Psoas muscle (tissue), 8 donors: ENCODE data around the gene GNG3. TPM values are rescaled to one million over a fixed set of nuclear protein-coding genes. Genes with fewer than 3 reads are reported as not detected.

Experiments used
- ATAC-seq, 4 donors: fragments of 200-7000 bp; cut with Tn5 transposase; one replicate each; pipeline ENCODE4 v1.9.1; 2020; ENCODE audit warnings: moderate library complexity in 3 of 4, mild to moderate bottlenecking in 2 of 4
- DNase-seq, 2 donors: peaks; one replicate each; pipeline ENCODE4 v3.0.0-alpha.2; 2020
- H3K27ac ChIP-seq: fragments of 200-600 bp; one replicate; pipeline ENCODE4 v1.8.0; 2022
- H3K27me3 ChIP-seq, 3 donors: fragments of 200-600 bp in 1 of 3; one replicate each; pipeline versions ENCODE4 v1.6.1 to v1.8.0; 2013 to 2022; ENCODE audit warnings: low read length in 2 of 3, mild to moderate bottlenecking in 2 of 3, moderate library complexity in 1 of 3; ENCODE audit not compliant: insufficient read depth in 3 of 3
- H3K36me3 ChIP-seq, 2 donors: fragments of 200-600 bp in 1 of 2; one replicate each; pipeline versions ENCODE4 v1.6.1 to v1.8.0; 2013 to 2022; ENCODE audit warnings: low read depth in 1 of 2, mild to moderate bottlenecking in 1 of 2, moderate library complexity in 1 of 2; ENCODE audit not compliant: insufficient read depth in 1 of 2
- H3K4me1 ChIP-seq: fragments of 200-600 bp; one replicate; pipeline ENCODE4 v1.8.0; 2022
- H3K4me3 ChIP-seq: fragments of 200-600 bp; one replicate; pipeline ENCODE4 v1.8.0; 2022; ENCODE audit warnings: mild to moderate bottlenecking
- H3K9me3 ChIP-seq: fragments of 200-600 bp; one replicate; pipeline ENCODE4 v1.8.0; 2022
- CTCF ChIP-seq: fragments of 200-600 bp; IDR thresholded peaks from one replicate; pipeline ENCODE4 v1.8.0; 2022; ENCODE audit warnings: antibody characterized with exemption
- WGBS, 3 donors: extraction: QIAGEN DNeasy Blood & Tissue Kit; methylation state at CpG; one replicate each; pipeline versions ENCODE4 v1.1.6 to v1.1.7; 2013; 5-methylcytosine and 5-hydroxymethylcytosine counted together
- intact Hi-C, 2 donors: fragments of 100-400 bp; cut with DNase I; formaldehyde crosslinking; loops; one replicate each; pipeline versions ENCODE4 v1.11.0 to v1.14.2; 2022
- long read RNA-seq, 2 donors: library from polyadenylated mRNA; unstranded; transcript quantifications; one replicate each; pipeline ENCODE4 v2.0.0, GENCODE V29; 2021
- polyA plus RNA-seq, 3 donors: library from polyadenylated mRNA; stranded (reverse); fragments of 200-250 nt; gene quantifications; one replicate each; pipeline ENCODE4 v1.2.3, GENCODE V29; 2013
- total RNA-seq, 4 donors: library from RNA; stranded (reverse); fragmentation: NEBNext Ultra II Directional in 2 of 4; extraction: Animal tissue kit (Norgen Biotek cat#: 25700) in 2 of 4; gene quantifications; one replicate each; pipeline versions ENCODE4 v1.2.1 to v1.2.4, GENCODE V29; 2021 to 2023
- donor health status: healthy with polysubstance abuse.
- donor health status: DM: no; HTN: no; CAD: no; lungs with moderate emphysema.
- donor health status: Bipolar disorder and iron deficiency.
- donor health status: healthy.
- donor health status: DM: yes; HTN: yes; CAD: no.
- donor health status: DM: no; HTN: no; CAD: no.
- donor health status: DM: no; HTN: no; CAD: no.
- donor health status: DM: yes; HTN: yes; CAD: no.

Gene GNG3
- not detected for total RNA-seq
- polyA plus RNA-seq = under 1 TPM in 2 of 3 donors, not detected in 1; 0.10 to 0.39 TPM
- long read RNA-seq, donor 1 = 0 reads
- long read RNA-seq, donor 2, partial matches to known transcripts = 0 of 1 reads
- long read RNA-seq, donor 2, other reads (novel, unspliced or antisense) = 1 of 1 reads

GRCh38 chr11:62707277-62707861 is at the start of gene GNG3, which contains the start of gene BSCL2:
Gene GNG3, plus strand, starts transcription at chr11:62707676. Its CDS starts 620 bp downstream, at chr11:62708296.
Gene BSCL2, minus strand, starts transcription at chr11:62707424. Its CDS starts 229 bp downstream, at chr11:62707195.
- DNase-seq (no peak), ATAC-seq (no peak)
- peak within 1 kb of the TSS; percentile 99 for H3K27ac ChIP-seq
- intact Hi-C loops = no loop called here
- no peaks in the 10 kb centered on the region for H3K9me3 ChIP-seq
- 76 to 92% (median 82%) methylated on average over 8 to 10 of the region's 10 CpGs for WGBS, 3 donors
- H3K4me1 ChIP-seq = peaks cover 47% of the 10 kb centered on the region
- no peak for TF ChIP-seq CTCF
- peaks cover 0 to 30% of the 10 kb centered on the region in 2 donors for H3K36me3 ChIP-seq
- H3K27me3 ChIP-seq = no peaks in the 10 kb centered on the region
- H3K4me3 ChIP-seq = peak within 1 kb of the TSS; percentile 92

GRCh38 chr11:62664405-62665074 is 42.9 kb upstream of the GNG3 start:
- H3K9me3 ChIP-seq = no peaks in the 10 kb centered on the region
- H3K4me3 ChIP-seq = peak overlapping the region; percentile 99
- H3K4me1 ChIP-seq = peaks cover 23% of the 10 kb centered on the region
- peaks cover 3 to 43% of the 10 kb centered on the region in 2 donors for H3K36me3 ChIP-seq
- 3% methylated on average over 36 of the region's 36 CpGs for WGBS, 3 donors
- DNase-seq (peak in 1 of 2 donors; percentile 75), ATAC-seq (peak; percentile 51 to 59 (median 56))
- intact Hi-C loops = no loop called here
- no peak for TF ChIP-seq CTCF
- no peaks in the 10 kb centered on the region for H3K27me3 ChIP-seq
- peak overlapping the region; percentile 95 for H3K27ac ChIP-seq

- Histone ChIP-seq H3K9me3 (no peaks in the 10 kb centered on the region), H3K27ac (peak within 1 kb of the TSS; percentile 95), H3K4me3 (peak within 1 kb of the TSS; percentile 99), H3K36me3 (peaks cover 3 to 43% of the 10 kb centered on the region in 2 donors), H3K27me3 (no peaks in the 10 kb centered on the region), H3K4me1 (peaks cover 27% of the 10 kb centered on the region)
- intact Hi-C loops = no loop called here
- 0 to 1% (median 1%) methylated on average over 42 to 47 of the region's 47 CpGs for WGBS, 3 donors
- peak; percentile 97 to 98 (median 98) for ATAC-seq
- no peak for TF ChIP-seq CTCF
- DNase-seq = peak; percentile 94 to 97
These were observed 42.3 kb upstream of the GNG3 start, which contains the start of the genes C11orf98 and CSKMT for GRCh38 chr11:62665075-62665598. Gene C11orf98, minus strand, starts transcription at chr11:62665210. Its CDS starts 41 bp downstream, at chr11:62665169. Gene CSKMT, plus strand, starts transcription at chr11:62665312. Its CDS starts 568 bp downstream, at chr11:62665880.

GRCh38 chr11:62665599-62666258 is 41.7 kb upstream of the GNG3 start:
- H3K9me3 ChIP-seq = no peaks in the 10 kb centered on the region
- no peak for TF ChIP-seq CTCF
- peak overlapping the region; percentile 99 for H3K4me3 ChIP-seq
- intact Hi-C loops = no loop called here
- H3K36me3 ChIP-seq = peaks cover 3 to 43% of the 10 kb centered on the region in 2 donors
- peak overlapping the region; percentile 95 for H3K27ac ChIP-seq
- ATAC-seq (peak; percentile 22 to 57 (median 47)), DNase-seq (peak; percentile 60 to 79)
- no peaks in the 10 kb centered on the region for H3K27me3 ChIP-seq
- H3K4me1 ChIP-seq = peaks cover 32% of the 10 kb centered on the region
- 1 to 3% (median 2%) methylated on average over 39 of the region's 39 CpGs for WGBS, 3 donors
